HepG2 (cell line): ENCODE measurements around the gene IL1A. TPM values are rescaled to one million over a fixed set of nuclear protein-coding genes. Genes with fewer than 3 reads are reported as not detected.

Experiments
- BHLHE40 ChIP-seq: IDR thresholded peaks from 2 replicates; pipeline ENCODE4 v1.6.1; 2011; ENCODE audit warnings: low read length, improper control_type of control experiment
- GTF2F1 ChIP-seq: fragments of 150-350 bp; IDR thresholded peaks from 2 replicates; pipeline ENCODE4 v1.6.1; 2014; ENCODE audit warnings: low read length
- HNRNPLL ChIP-seq: fragments of 200-400 bp; formaldehyde crosslinking; IDR thresholded peaks from 2 replicates; pipeline ENCODE4 v1.6.1; 2017; ENCODE audit warnings: mild to moderate bottlenecking, low read depth, low read length; ENCODE audit not compliant: poor library complexity, severe bottlenecking
- RFXANK ChIP-seq: IDR thresholded peaks from 2 replicates; pipeline ENCODE4 v1.6.1; 2016
- SP4 ChIP-seq: sonication (generic); formaldehyde crosslinking; IDR thresholded peaks from 2 replicates; pipeline ENCODE4 v1.8.1; 2023; ENCODE audit warnings: mild to moderate bottlenecking, missing genetic modification reagents
- SPEN ChIP-seq: sonication (generic); formaldehyde crosslinking; IDR thresholded peaks from 2 replicates; pipeline ENCODE4 v1.5.1; 2020; ENCODE audit warnings: low read depth, mild to moderate bottlenecking, missing genetic modification reagents
- TBX3 ChIP-seq: fragments of 450-650 bp; IDR thresholded peaks from 2 replicates; pipeline ENCODE4 v1.6.1; 2017; ENCODE audit warnings: antibody characterized with exemption, mild to moderate bottlenecking, inconsistent platforms, borderline replicate concordance
- ZC3H4 ChIP-seq: sonication (generic); formaldehyde crosslinking; IDR thresholded peaks from 2 replicates; pipeline ENCODE4 v1.4.0; 2020; ENCODE audit warnings: missing genetic modification reagents, borderline replicate concordance
- ZFP62 ChIP-seq: sonication (generic); formaldehyde crosslinking; IDR thresholded peaks from 2 replicates; pipeline ENCODE4 v1.4.0; 2020; ENCODE audit warnings: missing genetic modification reagents
- ZFP82 ChIP-seq: sonication (generic); formaldehyde crosslinking; IDR thresholded peaks from 2 replicates; pipeline ENCODE4 v1.5.1; 2020; ENCODE audit warnings: mild to moderate bottlenecking, missing genetic modification reagents, borderline replicate concordance
- ZNF256 ChIP-seq: sonication (generic); formaldehyde crosslinking; conservative IDR thresholded peaks from 2 replicates; pipeline ENCODE4 v1.4.0; 2020; ENCODE audit warnings: missing genetic modification reagents
- ZNF550 ChIP-seq: sonication (generic); formaldehyde crosslinking; IDR thresholded peaks from 2 replicates; pipeline ENCODE4 v1.4.0; 2020; ENCODE audit warnings: mild to moderate bottlenecking, missing genetic modification reagents, borderline replicate concordance
- ZNF572 ChIP-seq: sonication (generic); formaldehyde crosslinking; IDR thresholded peaks from 2 replicates; pipeline ENCODE4 v1.5.1; 2020; ENCODE audit warnings: mild to moderate bottlenecking, missing genetic modification reagents
- polyA plus RNA-seq, 8 experiments: library from polyadenylated mRNA; depleted of rRNA in 3 of 8; stranded (reverse) in 7 of 8; unstranded in 1 of 8; fragments of >200 nt; fragmentation: Illumina TruSeq in 4 of 8; extraction: Trizol in 4 of 8; gene quantifications; 2 replicates each; pipeline versions ENCODE4 v1.2.1 to v1.2.3, GENCODE V29; 2011 to 2016; ENCODE audit warnings: low read depth in 4 of 8, missing spikeins in 1 of 8, mixed read lengths in 1 of 8; ENCODE audit not compliant: insufficient read depth in 1 of 8
- total RNA-seq, 5 experiments: library from RNA; depleted of rRNA; stranded (reverse); fragments of >200 nt; fragmentation: Illumina TruSeq; extraction: Trizol; gene quantifications; 2 replicates each; pipeline ENCODE4 v1.2.3, GENCODE V29; 2016; ENCODE audit warnings: low read depth in 1 of 5
- TF ChIP-seq, protein P1 (sequence below): sonication (generic); formaldehyde crosslinking; IDR thresholded peaks from 2 replicates; pipeline ENCODE4 v1.4.0; 2020; ENCODE audit warnings: missing genetic modification reagents
- TF ChIP-seq, protein P2 (sequence below): sonication (generic); formaldehyde crosslinking; IDR thresholded peaks from 2 replicates; pipeline ENCODE4 v1.4.0; 2020; ENCODE audit warnings: mild to moderate bottlenecking, missing genetic modification reagents
- TF ChIP-seq, protein P3 (sequence below): sonication (generic); formaldehyde crosslinking; IDR thresholded peaks from 2 replicates; pipeline ENCODE4 v1.4.0; 2020; ENCODE audit warnings: missing genetic modification reagents; ENCODE audit errors: not compliant biosample characterization

IL1A gene
- total and polyA plus RNA-seq, 2 of the 13 experiments (the other 11 are each of a cell fraction or from before 2014, with no cell fraction given), result not detected

DNA sequence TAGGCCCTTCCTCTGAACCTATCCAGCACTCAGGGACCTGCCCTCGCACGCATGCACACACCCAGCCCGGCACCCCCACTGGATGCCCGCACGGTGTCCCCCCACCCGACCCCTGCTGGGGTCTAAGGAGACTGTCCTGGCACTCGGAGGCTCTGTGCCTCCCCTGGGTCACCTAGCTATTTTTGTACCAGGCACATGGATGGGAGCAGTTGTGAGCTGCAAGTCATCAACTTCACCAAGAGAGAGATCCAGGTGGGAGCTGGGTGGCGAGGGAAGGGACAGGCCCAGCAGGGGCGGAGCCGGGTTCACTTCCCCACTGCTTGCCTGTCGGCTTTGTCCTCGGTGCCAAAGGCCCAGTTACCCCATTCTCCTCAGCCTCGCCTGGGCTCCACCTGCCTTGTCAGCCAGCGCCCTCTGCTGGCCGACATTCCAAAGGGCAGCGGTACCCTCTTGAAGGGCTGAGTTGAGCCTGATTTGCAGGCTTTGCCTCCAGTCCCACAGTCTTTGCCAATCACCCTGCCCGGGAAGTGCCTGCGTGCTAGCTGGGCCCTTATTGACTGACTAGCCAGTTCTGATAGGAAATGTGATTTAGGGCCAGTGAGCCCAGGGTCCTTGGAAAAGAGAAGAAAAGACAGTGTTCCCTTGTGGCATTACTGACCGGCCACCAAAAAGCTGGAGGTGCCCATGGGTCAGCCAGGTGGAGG, 57.7 kb downstream of the IL1A start (continued):
- TF ChIP-seq BHLHE40, result peak; percentile 76; the same call in 1 of the 2 replicates
- TF ChIP-seq ZNF550 (CRISPR knock-in tag), result no peak
- TF ChIP-seq HNRNPLL, result peak; percentile 50
- TF ChIP-seq ZNF572, result peak; percentile 93; the same call in 1 of the 2 replicates
- no peak for TF ChIP-seq ZC3H4 (CRISPR knock-in tag)
- TF ChIP-seq, protein P1, sequence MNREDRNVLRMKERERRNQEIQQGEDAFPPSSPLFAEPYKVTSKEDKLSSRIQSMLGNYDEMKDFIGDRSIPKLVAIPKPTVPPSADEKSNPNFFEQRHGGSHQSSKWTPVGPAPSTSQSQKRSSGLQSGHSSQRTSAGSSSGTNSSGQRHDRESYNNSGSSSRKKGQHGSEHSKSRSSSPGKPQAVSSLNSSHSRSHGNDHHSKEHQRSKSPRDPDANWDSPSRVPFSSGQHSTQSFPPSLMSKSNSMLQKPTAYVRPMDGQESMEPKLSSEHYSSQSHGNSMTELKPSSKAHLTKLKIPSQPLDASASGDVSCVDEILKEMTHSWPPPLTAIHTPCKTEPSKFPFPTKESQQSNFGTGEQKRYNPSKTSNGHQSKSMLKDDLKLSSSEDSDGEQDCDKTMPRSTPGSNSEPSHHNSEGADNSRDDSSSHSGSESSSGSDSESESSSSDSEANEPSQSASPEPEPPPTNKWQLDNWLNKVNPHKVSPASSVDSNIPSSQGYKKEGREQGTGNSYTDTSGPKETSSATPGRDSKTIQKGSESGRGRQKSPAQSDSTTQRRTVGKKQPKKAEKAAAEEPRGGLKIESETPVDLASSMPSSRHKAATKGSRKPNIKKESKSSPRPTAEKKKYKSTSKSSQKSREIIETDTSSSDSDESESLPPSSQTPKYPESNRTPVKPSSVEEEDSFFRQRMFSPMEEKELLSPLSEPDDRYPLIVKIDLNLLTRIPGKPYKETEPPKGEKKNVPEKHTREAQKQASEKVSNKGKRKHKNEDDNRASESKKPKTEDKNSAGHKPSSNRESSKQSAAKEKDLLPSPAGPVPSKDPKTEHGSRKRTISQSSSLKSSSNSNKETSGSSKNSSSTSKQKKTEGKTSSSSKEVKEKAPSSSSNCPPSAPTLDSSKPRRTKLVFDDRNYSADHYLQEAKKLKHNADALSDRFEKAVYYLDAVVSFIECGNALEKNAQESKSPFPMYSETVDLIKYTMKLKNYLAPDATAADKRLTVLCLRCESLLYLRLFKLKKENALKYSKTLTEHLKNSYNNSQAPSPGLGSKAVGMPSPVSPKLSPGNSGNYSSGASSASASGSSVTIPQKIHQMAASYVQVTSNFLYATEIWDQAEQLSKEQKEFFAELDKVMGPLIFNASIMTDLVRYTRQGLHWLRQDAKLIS (CRISPR knock-in tag), result 0 out of 2 replicates have a peak, but pooled peaks have one; percentile 32
- TF ChIP-seq ZFP62 (CRISPR knock-in tag), result no peak
- TF ChIP-seq, protein P2, sequence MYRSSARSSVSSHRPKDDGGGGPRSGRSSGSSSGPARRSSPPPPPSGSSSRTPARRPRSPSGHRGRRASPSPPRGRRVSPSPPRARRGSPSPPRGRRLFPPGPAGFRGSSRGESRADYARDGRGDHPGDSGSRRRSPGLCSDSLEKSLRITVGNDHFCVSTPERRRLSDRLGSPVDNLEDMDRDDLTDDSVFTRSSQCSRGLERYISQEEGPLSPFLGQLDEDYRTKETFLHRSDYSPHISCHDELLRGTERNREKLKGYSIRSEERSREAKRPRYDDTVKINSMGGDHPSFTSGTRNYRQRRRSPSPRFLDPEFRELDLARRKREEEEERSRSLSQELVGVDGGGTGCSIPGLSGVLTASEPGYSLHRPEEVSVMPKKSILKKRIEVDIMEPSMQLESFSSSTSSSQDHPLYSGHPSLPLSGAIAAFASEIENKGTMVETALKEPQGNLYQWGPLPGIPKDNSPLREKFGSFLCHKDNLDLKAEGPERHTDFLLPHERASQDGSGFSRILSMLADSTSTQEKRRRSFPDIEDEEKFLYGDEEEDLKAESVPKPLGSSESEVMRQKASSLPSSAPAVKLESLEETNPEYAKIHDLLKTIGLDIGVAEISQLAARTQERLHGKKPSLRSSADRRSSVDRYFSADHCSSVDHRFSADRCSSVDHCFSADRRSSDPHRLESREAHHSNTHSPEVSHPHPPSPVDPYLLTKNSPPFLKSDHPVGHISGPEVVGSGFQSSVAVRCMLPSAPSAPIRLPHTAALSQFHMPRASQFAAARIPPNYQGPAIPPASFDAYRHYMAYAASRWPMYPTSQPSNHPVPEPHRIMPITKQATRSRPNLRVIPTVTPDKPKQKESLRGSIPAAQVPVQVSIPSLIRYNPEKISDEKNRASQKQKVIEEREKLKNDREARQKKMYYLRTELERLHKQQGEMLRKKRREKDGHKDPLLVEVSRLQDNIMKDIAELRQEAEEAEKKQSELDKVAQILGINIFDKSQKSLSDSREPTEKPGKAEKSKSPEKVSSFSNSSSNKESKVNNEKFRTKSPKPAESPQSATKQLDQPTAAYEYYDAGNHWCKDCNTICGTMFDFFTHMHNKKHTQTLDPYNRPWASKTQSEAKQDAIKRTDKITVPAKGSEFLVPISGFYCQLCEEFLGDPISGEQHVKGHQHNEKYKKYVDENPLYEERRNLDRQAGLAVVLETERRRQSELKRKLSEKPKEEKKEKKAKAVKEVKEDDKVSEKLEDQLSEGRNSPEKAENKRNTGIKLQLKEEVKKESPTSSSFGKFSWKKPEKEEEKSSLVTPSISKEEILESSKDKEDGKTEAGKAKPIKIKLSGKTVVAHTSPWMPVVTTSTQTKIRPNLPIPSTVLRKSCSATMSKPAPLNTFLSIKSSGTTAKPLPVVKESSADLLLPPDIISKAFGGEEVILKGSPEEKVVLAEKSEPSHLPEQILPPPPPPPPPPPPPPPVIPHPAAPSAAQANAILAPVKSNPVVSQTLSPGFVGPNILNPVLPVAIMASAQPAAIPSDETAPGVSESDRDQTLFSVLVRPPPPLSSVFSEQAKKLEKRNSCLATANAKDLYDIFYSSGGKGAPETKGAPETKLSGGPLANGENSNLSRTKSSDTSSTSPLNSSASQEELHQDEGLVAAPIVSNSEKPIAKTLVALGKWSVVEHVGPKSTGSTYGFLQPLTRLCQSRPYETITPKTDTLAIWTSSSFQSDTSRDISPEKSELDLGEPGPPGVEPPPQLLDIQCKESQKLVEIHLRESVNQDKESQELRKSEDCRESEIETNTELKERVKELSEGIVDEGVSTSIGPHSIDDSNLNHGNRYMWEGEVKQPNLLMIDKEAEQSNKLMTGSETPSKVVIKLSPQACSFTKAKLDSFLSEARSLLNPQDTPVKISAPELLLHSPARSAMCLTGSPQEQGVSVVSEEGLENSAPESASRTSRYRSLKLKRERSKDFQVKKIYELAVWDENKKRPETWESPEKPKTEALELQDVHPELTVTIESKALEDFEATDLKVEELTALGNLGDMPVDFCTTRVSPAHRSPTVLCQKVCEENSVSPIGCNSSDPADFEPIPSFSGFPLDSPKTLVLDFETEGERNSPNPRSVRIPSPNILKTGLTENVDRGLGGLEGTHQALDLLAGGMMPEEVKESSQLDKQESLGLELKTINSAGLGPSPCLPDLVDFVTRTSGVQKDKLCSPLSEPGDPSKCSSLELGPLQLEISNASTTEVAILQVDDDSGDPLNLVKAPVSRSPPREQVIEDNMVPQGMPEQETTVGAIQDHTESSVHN (CRISPR knock-in tag), result peak; percentile 86; the same call in 1 of the 2 replicates
- peak; percentile 59; the same call in 1 of the 2 replicates for TF ChIP-seq SP4 (CRISPR knock-in tag)
- no peak for TF ChIP-seq ZNF256
- TF ChIP-seq, protein P3, sequence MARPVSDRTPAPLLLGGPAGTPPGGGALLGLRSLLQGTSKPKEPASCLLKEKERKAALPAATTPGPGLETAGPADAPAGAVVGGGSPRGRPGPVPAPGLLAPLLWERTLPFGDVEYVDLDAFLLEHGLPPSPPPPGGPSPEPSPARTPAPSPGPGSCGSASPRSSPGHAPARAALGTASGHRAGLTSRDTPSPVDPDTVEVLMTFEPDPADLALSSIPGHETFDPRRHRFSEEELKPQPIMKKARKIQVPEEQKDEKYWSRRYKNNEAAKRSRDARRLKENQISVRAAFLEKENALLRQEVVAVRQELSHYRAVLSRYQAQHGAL (CRISPR knock-in tag), result no peak
- no peak for TF ChIP-seq ZFP82 (CRISPR knock-in tag)
- TF ChIP-seq GTF2F1, result peak; percentile 59; the same call in 1 of the 2 replicates
- peak; percentile 85 for TF ChIP-seq SPEN (CRISPR knock-in tag)
- no peak for TF ChIP-seq TBX3
- no peak for TF ChIP-seq RFXANK (CRISPR knock-in tag)
